RPMI7951 (cell line): ENCODE data around the gene ZNF773. TPM values are rescaled to one million over a fixed set of nuclear protein-coding genes. Genes with fewer than 3 reads are reported as not detected.
"Not testable (repeated sequence)": the region's sequence is repeated elsewhere in the genome, so short reads cannot be mapped to it uniquely, and the experiment has no call there.

ENCODE experiments used
- DNase-seq: peaks from one replicate; pipeline ENCODE4 v3.0.0-alpha.2; 2012; ENCODE audit warnings: low read depth
- total RNA-seq: library from RNA; depleted of rRNA; stranded (reverse); fragments of >200 nt; shearing (Covaris generic); gene quantifications from 2 replicates; pipeline ENCODE4 v1.2.3, GENCODE V29; 2014; rRNA removed

Gene ZNF773
- 9.0 and 23.1 TPM in 2 replicates for total RNA-seq

- peak; percentile 97 for DNase-seq
Measured at GRCh38 chr19:57499680-57500395, at the start of gene ZNF773. TSS of gene ZNF773 (plus strand) at chr19:57499938. CDS start at chr19:57500081, 143 bp downstream.

GRCh38 chr19:57452307-57452706 lies 47.4 kb upstream of the ZNF773 start:
- no peak for DNase-seq

- peak; percentile 55 for DNase-seq
Measured at GRCh38 chr19:57465680-57466381, 33.9 kb upstream of the ZNF773 start.

- no peak for DNase-seq
Measured at GRCh38 chr19:57466489-57466888, 33.2 kb upstream of the ZNF773 start.

GRCh38 chr19:57473646-57474045 lies 26.1 kb upstream of the ZNF773 start:
- peak; percentile 28 for DNase-seq

- peak; percentile 97 for DNase-seq
Measured at GRCh38 chr19:57477191-57478008, 22.3 kb upstream of the ZNF773 start, which contains the start of gene ZNF772. TSS of gene ZNF772 (minus strand) at chr19:57477566. CDS start at chr19:57477309, 257 bp downstream.

- peak; percentile 86 for DNase-seq
Measured at GRCh38 chr19:57487477-57488298, 12.1 kb upstream of the ZNF773 start, which contains the start of gene ZNF419. TSS of gene ZNF419 (plus strand) at chr19:57487750. CDS start at chr19:57487951, 201 bp downstream.

- DNase-seq = not testable (repeated sequence)
Measured at GRCh38 chr19:57488299-57488644, 11.5 kb upstream of the ZNF773 start.

GRCh38 chr19:57499332-57499679 lies 432 bp upstream of the ZNF773 start:
- not testable (repeated sequence) for DNase-seq

GRCh38 chr19:57500400-57500799 lies 662 bp downstream of the ZNF773 start:
- peak; percentile 24 for DNase-seq

- no peak for DNase-seq
Measured at GRCh38 chr19:57506163-57506562, 6.4 kb downstream of the ZNF773 start.

- no peak for DNase-seq
Measured at GRCh38 chr19:57511484-57511883, 11.7 kb downstream of the ZNF773 start.

- peak; percentile 38 for DNase-seq
Measured at GRCh38 chr19:57512845-57513244, 13.1 kb downstream of the ZNF773 start.

- DNase-seq = no peak
Measured at GRCh38 chr19:57515255-57515654, 15.5 kb downstream of the ZNF773 start.

GRCh38 chr19:57518021-57518420 lies 18.3 kb downstream of the ZNF773 start:
- DNase-seq = peak; percentile 24

- DNase-seq = peak; percentile 94
Measured at GRCh38 chr19:57527136-57527881, 27.6 kb downstream of the ZNF773 start, which contains the start of gene ZNF549. TSS of gene ZNF549 (plus strand) at chr19:57527356. CDS start at chr19:57527574, 218 bp downstream.

GRCh38 chr19:57537953-57538547 lies 38.3 kb downstream of the ZNF773 start:
- no peak for DNase-seq

GRCh38 chr19:57546513-57546912 lies 46.8 kb downstream of the ZNF773 start:
- no peak for DNase-seq

- no peak for DNase-seq
Measured at GRCh38 chr19:57552432-57552831, 52.7 kb downstream of the ZNF773 start.

- no peak for DNase-seq
Measured at GRCh38 chr19:57557659-57558058, 57.9 kb downstream of the ZNF773 start.
